ENCODE results near the gene TSNAXIP1.
A peak's percentile ranks its signal among the peaks of the same experiment; 100 is the strongest.

The TSNAXIP1 gene, protein sequence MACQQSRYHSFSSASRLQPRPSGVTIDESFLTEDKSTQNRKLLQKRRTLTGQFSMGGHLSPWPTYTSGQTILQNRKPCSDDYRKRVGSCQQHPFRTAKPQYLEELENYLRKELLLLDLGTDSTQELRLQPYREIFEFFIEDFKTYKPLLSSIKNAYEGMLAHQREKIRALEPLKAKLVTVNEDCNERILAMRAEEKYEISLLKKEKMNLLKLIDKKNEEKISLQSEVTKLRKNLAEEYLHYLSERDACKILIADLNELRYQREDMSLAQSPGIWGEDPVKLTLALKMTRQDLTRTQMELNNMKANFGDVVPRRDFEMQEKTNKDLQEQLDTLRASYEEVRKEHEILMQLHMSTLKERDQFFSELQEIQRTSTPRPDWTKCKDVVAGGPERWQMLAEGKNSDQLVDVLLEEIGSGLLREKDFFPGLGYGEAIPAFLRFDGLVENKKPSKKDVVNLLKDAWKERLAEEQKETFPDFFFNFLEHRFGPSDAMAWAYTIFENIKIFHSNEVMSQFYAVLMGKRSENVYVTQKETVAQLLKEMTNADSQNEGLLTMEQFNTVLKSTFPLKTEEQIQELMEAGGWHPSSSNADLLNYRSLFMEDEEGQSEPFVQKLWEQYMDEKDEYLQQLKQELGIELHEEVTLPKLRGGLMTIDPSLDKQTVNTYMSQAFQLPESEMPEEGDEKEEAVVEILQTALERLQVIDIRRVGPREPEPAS

DNA sequence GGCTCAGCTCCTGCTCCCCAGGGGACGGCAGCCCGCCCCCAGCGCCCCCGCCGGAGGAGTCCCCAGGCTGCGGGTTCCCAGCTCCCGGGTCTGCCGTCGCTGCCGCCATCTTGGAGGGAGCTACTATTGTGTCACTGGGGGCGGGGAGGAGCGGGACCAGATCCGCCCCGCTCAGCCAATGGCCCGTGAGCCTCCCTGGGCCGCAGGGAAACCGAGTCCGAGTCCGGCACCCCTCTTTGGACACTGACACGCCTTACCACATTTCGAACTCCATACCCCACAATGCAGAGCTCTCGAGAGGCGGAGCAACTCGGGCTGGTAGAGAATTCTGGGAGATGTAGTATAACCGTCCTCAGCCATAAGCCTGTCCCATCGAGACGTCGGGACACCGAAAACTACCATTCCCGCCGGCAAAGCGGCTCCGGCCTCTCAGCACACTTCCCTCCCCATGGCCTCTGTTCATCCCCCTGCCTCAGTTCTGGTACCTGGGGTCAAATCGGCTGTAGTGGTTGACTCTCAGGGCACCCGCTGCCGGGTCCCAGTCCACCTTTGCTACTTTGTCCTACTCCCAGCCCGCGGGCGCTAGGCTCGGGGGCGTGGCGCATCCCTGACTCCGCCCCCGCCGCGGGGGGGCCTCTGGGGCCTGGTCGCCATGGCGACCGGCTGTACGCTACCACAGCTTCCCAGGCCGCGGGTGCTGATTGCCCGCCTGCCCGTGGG lies at the start of gene TSNAXIP1, which contains the start of gene RANBP10:
TSNAXIP1 (plus strand) TSS at position 462 of the 720 bp plus-strand sequence. CDS start 261 bp downstream, outside the sequence.
RANBP10 (minus strand) TSS at position 133 of the 720 bp plus-strand sequence; CDS start at position 109, 24 bp downstream.
- Histone ChIP-seq H3K27me3 (ENCODE audit: insufficient read depth, low read length) (no peaks in the 10 kb centered on the region), H3K4me3 (ENCODE audit: low read depth, low read length) (peak within 1 kb of the TSS; percentile 95), H3K4me1 (ENCODE audit: control insufficient read depth, insufficient read depth, low read length, unreplicated experiment) (peaks cover 10% of the 10 kb centered on the region), H3K79me2 (ENCODE audit: control insufficient read depth, insufficient read depth, low read length, unreplicated experiment) (peaks cover 20% of the 10 kb centered on the region), H3K27ac (ENCODE audit: low read depth, low read length) (peak within 1 kb of the TSS; percentile 45; the same call in 1 of the 2 replicates), H2AFZ (ENCODE audit: low read length, unreplicated experiment) (peak within 1 kb of the TSS; percentile 82), H3K36me3 (ENCODE audit: insufficient read depth, low read length) (peaks cover 8% of the 10 kb centered on the region)

DNA sequence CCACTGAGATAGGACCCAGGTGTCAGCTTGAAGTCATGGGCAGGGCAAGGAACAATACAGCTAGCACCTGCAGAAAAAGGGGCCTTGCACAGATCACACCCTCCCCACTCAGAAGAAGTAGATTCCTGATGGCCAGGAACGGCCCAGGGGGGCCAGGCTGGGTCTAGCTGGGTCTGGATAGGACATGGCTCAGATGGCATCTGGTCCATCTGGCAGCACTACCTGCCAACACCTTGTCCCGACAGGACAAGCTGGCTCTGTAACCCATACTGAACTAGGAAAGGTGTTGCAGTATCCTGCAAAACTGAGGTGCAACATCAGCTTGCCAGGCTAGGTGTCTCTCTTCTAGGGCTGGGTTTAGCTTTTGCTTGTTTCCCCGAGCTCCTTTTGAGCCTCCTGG lies 48.7 kb upstream of the TSNAXIP1 start:
- Histone ChIP-seq H3K4me3 (ENCODE audit: low read depth, low read length) (no peak overlapping the region), H3K79me2 (ENCODE audit: control insufficient read depth, insufficient read depth, low read length, unreplicated experiment) (no peaks in the 10 kb centered on the region), H2AFZ (ENCODE audit: low read length, unreplicated experiment) (no peak overlapping the region), H3K27me3 (ENCODE audit: insufficient read depth, low read length) (no peaks in the 10 kb centered on the region), H3K36me3 (ENCODE audit: insufficient read depth, low read length) (no peaks in the 10 kb centered on the region), H3K4me1 (ENCODE audit: control insufficient read depth, insufficient read depth, low read length, unreplicated experiment) (no peaks in the 10 kb centered on the region), H3K27ac (ENCODE audit: low read depth, low read length) (no peak overlapping the region)

DNA sequence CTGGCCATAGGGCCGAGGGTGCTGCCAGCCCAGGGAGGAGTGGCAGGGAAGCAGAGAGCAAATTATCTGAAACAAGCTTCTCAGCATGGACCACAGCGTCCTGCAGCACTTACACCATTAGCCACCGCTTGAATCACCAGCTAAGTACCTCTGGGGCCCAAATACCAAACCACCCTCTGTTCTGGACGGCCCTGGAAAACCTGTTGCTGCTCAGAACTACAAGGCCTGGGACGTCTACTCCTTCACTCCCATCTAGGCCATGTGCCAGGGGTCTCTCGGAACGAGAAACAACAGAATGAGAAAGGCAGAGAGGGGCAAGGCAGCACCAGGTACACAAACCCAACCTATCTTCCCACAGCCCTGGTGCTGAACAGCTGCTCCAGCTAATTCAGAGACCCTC lies 47.7 kb upstream of the TSNAXIP1 start:
- no peaks in the 10 kb centered on the region for H3K79me2 ChIP-seq (ENCODE audit: control insufficient read depth, insufficient read depth, low read length, unreplicated experiment)
- no peak overlapping the region for H3K27ac ChIP-seq (ENCODE audit: low read depth, low read length)
- no peaks in the 10 kb centered on the region for H3K4me1 ChIP-seq (ENCODE audit: control insufficient read depth, insufficient read depth, low read length, unreplicated experiment)
- no peak overlapping the region for H3K4me3 ChIP-seq (ENCODE audit: low read depth, low read length)
- H3K27me3 ChIP-seq (ENCODE audit: insufficient read depth, low read length): no peaks in the 10 kb centered on the region
- no peaks in the 10 kb centered on the region for H3K36me3 ChIP-seq (ENCODE audit: insufficient read depth, low read length)
- H2AFZ ChIP-seq (ENCODE audit: low read length, unreplicated experiment): no peak overlapping the region

DNA sequence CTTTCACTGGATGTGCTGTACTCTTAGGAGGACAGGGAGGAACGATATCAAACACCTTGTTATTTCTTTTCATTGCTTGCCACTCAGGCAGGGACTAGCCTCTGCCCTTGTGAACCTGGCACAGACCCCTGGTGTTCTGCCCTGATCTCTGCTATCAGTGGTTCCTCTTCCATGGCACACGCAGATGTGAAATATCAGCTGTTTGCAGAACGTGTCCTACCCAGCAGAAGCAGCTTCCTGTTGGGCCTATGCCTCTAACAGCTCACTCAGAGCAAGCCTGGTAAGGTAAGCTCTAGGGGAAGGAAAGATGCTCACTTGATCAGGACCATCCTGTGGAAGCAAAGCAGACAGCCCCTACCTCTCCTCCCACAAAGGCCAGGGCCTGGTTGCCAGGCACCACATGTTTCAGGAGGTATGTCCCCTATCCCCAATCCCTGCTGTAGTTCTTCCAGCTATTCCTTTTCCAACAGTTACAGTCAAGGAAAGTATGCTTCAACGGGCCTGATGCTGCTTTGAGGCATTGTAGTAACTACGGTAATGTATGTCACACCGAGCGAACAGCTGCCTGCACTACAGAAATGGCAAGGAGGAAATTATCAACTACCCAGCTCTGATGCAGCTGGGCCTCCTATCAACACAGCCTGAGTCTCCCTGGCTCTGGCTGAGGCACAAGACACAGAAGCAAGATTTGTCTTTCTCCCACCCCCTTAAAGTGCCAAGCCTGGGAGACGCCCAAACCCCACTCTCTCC lies 46.3 kb upstream of the TSNAXIP1 start:
- H3K79me2 ChIP-seq (ENCODE audit: control insufficient read depth, insufficient read depth, low read length, unreplicated experiment): no peaks in the 10 kb centered on the region
- no peaks in the 10 kb centered on the region for H3K4me1 ChIP-seq (ENCODE audit: control insufficient read depth, insufficient read depth, low read length, unreplicated experiment)
- H2AFZ ChIP-seq (ENCODE audit: low read length, unreplicated experiment): no peak overlapping the region
- no peak overlapping the region for H3K4me3 ChIP-seq (ENCODE audit: low read depth, low read length)
- H3K36me3 ChIP-seq (ENCODE audit: insufficient read depth, low read length): no peaks in the 10 kb centered on the region
- H3K27ac ChIP-seq (ENCODE audit: low read depth, low read length): no peak overlapping the region
- H3K27me3 ChIP-seq (ENCODE audit: insufficient read depth, low read length): no peaks in the 10 kb centered on the region

DNA sequence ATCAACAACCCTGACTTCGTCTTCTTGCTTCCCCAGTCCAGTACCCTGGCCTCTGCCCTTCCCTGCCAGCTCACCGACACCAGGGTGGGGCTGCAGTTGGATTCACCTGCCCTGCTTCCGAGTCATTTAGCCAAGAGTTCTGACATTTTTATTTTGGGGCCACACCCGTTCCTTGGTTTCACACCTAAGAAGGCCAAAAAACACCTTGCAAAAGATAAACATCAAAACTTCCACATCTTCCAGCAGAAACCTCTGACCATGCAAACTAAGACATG lies 45.8 kb upstream of the TSNAXIP1 start:
- no peak overlapping the region for H3K4me3 ChIP-seq (ENCODE audit: low read depth, low read length)
- no peaks in the 10 kb centered on the region for H3K79me2 ChIP-seq (ENCODE audit: control insufficient read depth, insufficient read depth, low read length, unreplicated experiment)
- no peaks in the 10 kb centered on the region for H3K4me1 ChIP-seq (ENCODE audit: control insufficient read depth, insufficient read depth, low read length, unreplicated experiment)
- no peak overlapping the region for H3K27ac ChIP-seq (ENCODE audit: low read depth, low read length)
- H3K27me3 ChIP-seq (ENCODE audit: insufficient read depth, low read length): no peaks in the 10 kb centered on the region
- H2AFZ ChIP-seq (ENCODE audit: low read length, unreplicated experiment): no peak overlapping the region
- H3K36me3 ChIP-seq (ENCODE audit: insufficient read depth, low read length): no peaks in the 10 kb centered on the region

DNA sequence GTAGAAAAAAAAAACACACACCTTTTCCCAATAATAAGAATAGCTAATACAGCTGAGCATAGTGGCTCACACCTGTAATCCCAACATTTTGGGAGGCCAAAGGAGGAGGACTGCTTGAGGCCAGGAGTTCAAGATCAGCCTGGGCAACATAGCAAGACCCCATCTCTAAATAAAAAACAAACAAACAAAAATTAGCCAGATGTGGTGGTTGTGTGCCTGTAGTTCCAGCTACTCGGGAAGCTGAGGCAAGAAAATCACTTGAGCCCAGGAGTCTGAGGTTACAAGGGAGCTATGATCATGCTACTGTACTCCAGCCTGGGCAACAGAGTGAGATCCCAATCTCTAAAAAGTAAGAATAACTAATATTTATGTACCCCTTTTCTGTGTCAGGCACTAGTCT lies 44.8 kb upstream of the TSNAXIP1 start:
- Histone ChIP-seq H3K27ac (ENCODE audit: low read depth, low read length) (no peak overlapping the region), H3K4me1 (ENCODE audit: control insufficient read depth, insufficient read depth, low read length, unreplicated experiment) (no peaks in the 10 kb centered on the region), H3K27me3 (ENCODE audit: insufficient read depth, low read length) (no peaks in the 10 kb centered on the region), H3K36me3 (ENCODE audit: insufficient read depth, low read length) (no peaks in the 10 kb centered on the region), H3K79me2 (ENCODE audit: control insufficient read depth, insufficient read depth, low read length, unreplicated experiment) (no peaks in the 10 kb centered on the region), H3K4me3 (ENCODE audit: low read depth, low read length) (no peak overlapping the region), H2AFZ (ENCODE audit: low read length, unreplicated experiment) (no peak overlapping the region)

DNA sequence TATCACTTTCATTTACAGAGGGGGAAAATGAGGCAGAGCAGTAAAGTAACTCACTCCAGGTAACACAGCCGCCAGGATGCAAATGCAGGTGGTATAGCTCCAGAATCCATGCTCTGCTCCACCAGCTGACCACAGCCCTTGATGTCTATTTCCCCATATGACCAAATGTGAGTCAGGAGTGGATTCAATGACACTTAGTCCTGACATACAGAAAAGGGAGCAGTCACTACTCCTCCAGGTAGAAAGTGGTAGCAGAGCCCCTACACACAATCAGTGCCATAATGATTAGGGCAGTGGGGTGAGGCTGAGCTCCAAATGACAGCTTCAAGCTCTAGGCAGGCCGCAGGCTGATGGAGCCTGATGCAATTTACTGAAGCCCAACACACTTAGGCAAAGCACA lies 44.3 kb upstream of the TSNAXIP1 start:
- H3K36me3 ChIP-seq (ENCODE audit: insufficient read depth, low read length): no peaks in the 10 kb centered on the region
- no peak overlapping the region for H2AFZ ChIP-seq (ENCODE audit: low read length, unreplicated experiment)
- H3K4me3 ChIP-seq (ENCODE audit: low read depth, low read length): no peak overlapping the region
- H3K27ac ChIP-seq (ENCODE audit: low read depth, low read length): no peak overlapping the region
- H3K79me2 ChIP-seq (ENCODE audit: control insufficient read depth, insufficient read depth, low read length, unreplicated experiment): no peaks in the 10 kb centered on the region
- no peaks in the 10 kb centered on the region for H3K4me1 ChIP-seq (ENCODE audit: control insufficient read depth, insufficient read depth, low read length, unreplicated experiment)
- no peaks in the 10 kb centered on the region for H3K27me3 ChIP-seq (ENCODE audit: insufficient read depth, low read length)

DNA sequence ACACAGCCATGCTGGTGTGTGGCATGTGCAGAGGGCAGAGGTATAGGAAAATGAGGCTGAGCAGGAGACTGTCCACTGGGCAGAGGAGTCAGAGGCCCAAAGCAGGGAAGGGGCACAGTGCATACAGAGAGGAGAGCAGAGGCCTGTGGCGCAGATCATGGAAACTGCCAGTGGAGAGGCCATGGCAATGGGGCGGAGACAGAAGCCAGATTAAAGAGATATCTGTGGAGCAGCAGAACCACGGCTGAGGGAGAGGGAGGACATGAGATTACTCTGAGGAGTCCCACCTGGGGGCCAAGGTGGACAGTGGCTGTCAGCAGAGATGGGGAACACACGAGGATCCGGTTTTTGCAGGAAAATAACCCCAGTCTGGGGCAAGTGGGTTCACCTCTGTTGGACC lies 43.6 kb upstream of the TSNAXIP1 start:
- H3K27ac ChIP-seq (ENCODE audit: low read depth, low read length): no peak overlapping the region
- H3K27me3 ChIP-seq (ENCODE audit: insufficient read depth, low read length): no peaks in the 10 kb centered on the region
- H3K36me3 ChIP-seq (ENCODE audit: insufficient read depth, low read length): no peaks in the 10 kb centered on the region
- no peaks in the 10 kb centered on the region for H3K4me1 ChIP-seq (ENCODE audit: control insufficient read depth, insufficient read depth, low read length, unreplicated experiment)
- no peaks in the 10 kb centered on the region for H3K79me2 ChIP-seq (ENCODE audit: control insufficient read depth, insufficient read depth, low read length, unreplicated experiment)
- no peak overlapping the region for H2AFZ ChIP-seq (ENCODE audit: low read length, unreplicated experiment)
- H3K4me3 ChIP-seq (ENCODE audit: low read depth, low read length): no peak overlapping the region

DNA sequence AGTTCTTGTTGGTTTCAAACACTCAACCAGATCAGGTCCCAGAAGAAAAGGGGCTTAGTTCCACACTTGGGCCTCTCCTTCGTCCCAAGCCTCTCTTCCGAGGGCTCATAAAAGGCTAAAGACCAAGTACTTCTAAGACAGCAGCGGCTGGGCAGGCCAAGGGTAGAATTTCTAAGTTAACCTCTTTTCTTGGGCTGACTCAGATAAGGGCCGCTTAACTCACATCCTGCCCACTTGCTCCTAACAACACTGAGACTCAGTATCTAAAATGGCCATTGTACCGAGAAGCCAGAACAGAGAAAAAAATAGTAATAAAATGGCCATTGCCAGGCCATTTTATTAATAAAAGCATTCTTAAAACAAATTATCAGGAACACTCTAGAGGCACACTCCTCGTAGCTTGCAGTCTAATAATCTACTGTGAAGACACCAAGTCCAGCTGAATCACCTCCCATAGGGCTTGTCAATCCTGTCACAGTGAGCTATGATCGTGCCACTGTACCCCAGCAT lies 42.5 kb upstream of the TSNAXIP1 start:
- no peaks in the 10 kb centered on the region for H3K79me2 ChIP-seq (ENCODE audit: control insufficient read depth, insufficient read depth, low read length, unreplicated experiment)
- no peaks in the 10 kb centered on the region for H3K36me3 ChIP-seq (ENCODE audit: insufficient read depth, low read length)
- no peak overlapping the region for H3K4me3 ChIP-seq (ENCODE audit: low read depth, low read length)
- no peaks in the 10 kb centered on the region for H3K4me1 ChIP-seq (ENCODE audit: control insufficient read depth, insufficient read depth, low read length, unreplicated experiment)
- H2AFZ ChIP-seq (ENCODE audit: low read length, unreplicated experiment): no peak overlapping the region
- H3K27ac ChIP-seq (ENCODE audit: low read depth, low read length): no peak overlapping the region
- H3K27me3 ChIP-seq (ENCODE audit: insufficient read depth, low read length): no peaks in the 10 kb centered on the region

DNA sequence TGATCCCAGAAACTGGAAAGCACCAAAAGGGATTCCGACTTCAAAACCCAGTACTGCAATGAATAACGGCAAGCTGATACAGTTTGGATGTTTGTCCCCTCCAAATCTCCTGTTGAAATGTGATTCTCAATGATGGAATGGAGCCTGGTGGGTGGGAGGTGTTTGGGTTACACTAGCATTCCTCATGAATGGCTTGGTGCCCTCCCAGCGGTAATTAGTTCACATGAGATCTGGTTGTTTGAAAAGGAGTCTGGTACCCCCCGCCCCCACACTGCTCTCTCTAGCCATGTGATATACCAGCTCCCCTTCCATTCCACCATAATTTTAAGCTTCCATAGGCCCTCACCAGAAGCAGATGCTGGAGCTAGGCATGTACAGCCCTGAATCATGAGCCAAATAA lies 40.4 kb upstream of the TSNAXIP1 start:
- Histone ChIP-seq H3K27ac (ENCODE audit: low read depth, low read length) (no peak overlapping the region), H3K4me1 (ENCODE audit: control insufficient read depth, insufficient read depth, low read length, unreplicated experiment) (no peaks in the 10 kb centered on the region), H3K79me2 (ENCODE audit: control insufficient read depth, insufficient read depth, low read length, unreplicated experiment) (no peaks in the 10 kb centered on the region), H2AFZ (ENCODE audit: low read length, unreplicated experiment) (no peak overlapping the region), H3K4me3 (ENCODE audit: low read depth, low read length) (no peak overlapping the region), H3K36me3 (ENCODE audit: insufficient read depth, low read length) (no peaks in the 10 kb centered on the region), H3K27me3 (ENCODE audit: insufficient read depth, low read length) (no peaks in the 10 kb centered on the region)

Measured in ACC112 (cell line).